GM19043 (cell line): ENCODE data around the gene SEMA4A.
"Not testable (repeated sequence)": the region's sequence is repeated elsewhere in the genome, so short reads cannot be mapped to it uniquely, and the experiment has no call there.

ENCODE experiments used
- ATAC-seq: cut with Tn5 transposase; IDR thresholded peaks from one replicate; pipeline ENCODE4 v1.9.1; 2021; ENCODE audit warnings: low read depth; ENCODE audit not compliant: unreplicated experiment

The SEMA4A gene

GRCh38 chr1:156153362-156153761, at the start of gene SEMA4A:
SEMA4A (plus strand) TSS chr1:156153585; CDS start chr1:156154579, 994 bp downstream.
- ATAC-seq, result no peak

GRCh38 chr1:156104065-156104810, 49.1 kb upstream of the SEMA4A start:
- ATAC-seq, result no peak

- ATAC-seq, result no peak
Measured at GRCh38 chr1:156104861-156105832, 48.2 kb upstream of the SEMA4A start.

- no peak for ATAC-seq
Measured at GRCh38 chr1:156106624-156107488, 46.5 kb upstream of the SEMA4A start.

GRCh38 chr1:156108057-156108456, 45.3 kb upstream of the SEMA4A start:
- no peak for ATAC-seq

GRCh38 chr1:156108664-156109241, 44.6 kb upstream of the SEMA4A start:
- ATAC-seq, result no peak

GRCh38 chr1:156110252-156110651, 43.1 kb upstream of the SEMA4A start:
- no peak for ATAC-seq

- no peak for ATAC-seq
Measured at GRCh38 chr1:156111355-156111962, 41.9 kb upstream of the SEMA4A start.

GRCh38 chr1:156112276-156113137, 40.9 kb upstream of the SEMA4A start:
- ATAC-seq, result no peak

GRCh38 chr1:156113282-156113950, 40.0 kb upstream of the SEMA4A start:
- ATAC-seq, result no peak

- peak; percentile 66 for ATAC-seq
Measured at GRCh38 chr1:156114101-156114918, 39.1 kb upstream of the SEMA4A start, which contains the start of gene LMNA. LMNA (plus strand) TSS chr1:156114711; CDS start chr1:156114919, 208 bp downstream.

- ATAC-seq, result no peak
Measured at GRCh38 chr1:156114919-156115513, 38.4 kb upstream of the SEMA4A start.

- no peak for ATAC-seq
Measured at GRCh38 chr1:156115514-156116374, 37.6 kb upstream of the SEMA4A start.

GRCh38 chr1:156116731-156117130, 36.7 kb upstream of the SEMA4A start:
- not testable (repeated sequence) for ATAC-seq

- ATAC-seq, result no peak
Measured at GRCh38 chr1:156117414-156118176, 35.8 kb upstream of the SEMA4A start.
